GM23338 (cell line): ENCODE data around the gene SPA17. TPM values are rescaled to one million over a fixed set of nuclear protein-coding genes. Genes with fewer than 3 reads are reported as not detected.

Experiments
- ATAC-seq: fragments of 200-7000 bp; cut with Tn5 transposase; 3 replicates; pipeline ENCODE4 v1.9.1; 2020
- DNase-seq: peaks from one replicate; pipeline ENCODE4 v3.0.0-alpha.2; 2015; ENCODE audit warnings: low spot score
- H2AFZ ChIP-seq: fragments of 200-600 bp; sonication (generic); 2 replicates; pipeline ENCODE4 v1.8.0; 2016; ENCODE audit warnings: antibody characterized with exemption, mild to moderate bottlenecking, moderate library complexity
- H3F3A ChIP-seq: fragments of 200-600 bp; sonication (generic); replicated peaks from 2 replicates; pipeline ENCODE4 v1.8.0; 2017; ENCODE audit warnings: antibody characterized with exemption, mixed run types, low read depth
- H3K27ac ChIP-seq: fragments of 200-600 bp; sonication (generic); 2 replicates; pipeline ENCODE4 v1.6.1; 2016; ENCODE audit warnings: low read depth
- H3K27me3 ChIP-seq: fragments of 200-600 bp; sonication (generic); 2 replicates; pipeline ENCODE4 v1.8.0; 2016; ENCODE audit warnings: mild to moderate bottlenecking, mixed run types, moderate library complexity; ENCODE audit not compliant: insufficient read depth
- H3K36me3 ChIP-seq: fragments of 200-600 bp; sonication (generic); 2 replicates; pipeline ENCODE4 v1.8.0; 2016; ENCODE audit warnings: mild to moderate bottlenecking; ENCODE audit not compliant: insufficient read depth
- H3K4me1 ChIP-seq: fragments of 200-600 bp; sonication (generic); 2 replicates; pipeline ENCODE4 v1.8.0; 2016; ENCODE audit warnings: mild to moderate bottlenecking, moderate library complexity; ENCODE audit not compliant: insufficient read depth
- H3K4me2 ChIP-seq: fragments of 200-600 bp; sonication (generic); 2 replicates; pipeline ENCODE4 v1.7.1; 2017; ENCODE audit warnings: mixed run types
- H3K4me3 ChIP-seq: fragments of 200-600 bp; sonication (generic); 2 replicates; pipeline ENCODE4 v1.6.1; 2016; ENCODE audit warnings: mixed run types
- H3K79me2 ChIP-seq: fragments of 200-600 bp; sonication (generic); replicated peaks from 2 replicates; pipeline ENCODE4 v1.8.0; 2017; ENCODE audit warnings: mild to moderate bottlenecking; ENCODE audit not compliant: insufficient read depth
- H3K9me2 ChIP-seq: fragments of 200-600 bp; sonication (generic); 2 replicates; pipeline ENCODE4 v1.8.0; 2017; ENCODE audit not compliant: insufficient read depth
- H4K20me1 ChIP-seq: fragments of 200-600 bp; sonication (generic); replicated peaks from 2 replicates; pipeline ENCODE4 v1.8.0; 2017; ENCODE audit warnings: mild to moderate bottlenecking; ENCODE audit not compliant: insufficient read depth
- H3K27ac Mint-ChIP-seq: 2 replicates; pipeline ENCODE4 v1.8.0; 2020; ENCODE audit warnings: inconsistent platforms, mild to moderate bottlenecking, moderate library complexity, mixed read lengths
- H3K27me3 Mint-ChIP-seq: 3 replicates; pipeline ENCODE4 v1.8.0; 2022; ENCODE audit warnings: low read depth, mild to moderate bottlenecking, moderate library complexity, mixed read lengths, inconsistent platforms; ENCODE audit not compliant: insufficient read depth, poor library complexity
- H3K36me3 Mint-ChIP-seq: 3 replicates; pipeline ENCODE4 v1.8.0; 2021; ENCODE audit warnings: low read depth, mild to moderate bottlenecking, inconsistent platforms, moderate library complexity, mixed read lengths
- H3K4me1 Mint-ChIP-seq: 3 replicates; pipeline ENCODE4 v1.8.0; 2020; ENCODE audit warnings: mild to moderate bottlenecking, inconsistent platforms, mixed read lengths
- H3K4me3 Mint-ChIP-seq: 3 replicates; pipeline ENCODE4 v1.8.0; 2021; ENCODE audit warnings: moderate library complexity, mild to moderate bottlenecking, inconsistent platforms, mixed read lengths
- H3K9me3 Mint-ChIP-seq: 3 replicates; pipeline ENCODE4 v1.8.0; 2020; ENCODE audit warnings: moderate library complexity, mild to moderate bottlenecking, inconsistent platforms, mixed read lengths
- CREB1 ChIP-seq: fragments of 250-450 bp; sonication (Bioruptor Pico); IDR thresholded peaks from 2 replicates; pipeline ENCODE4 v1.5.0; 2020; ENCODE audit warnings: low read depth, mild to moderate bottlenecking, moderate library complexity
- CTCF ChIP-seq, 2 experiments: fragments of 200-600 bp in 1 of 2; sonication (generic) in 1 of 2; conservative IDR thresholded peaks; 2 replicates each; pipeline versions ENCODE4 v1.5.1 to v1.6.1; 2016 to 2017; ENCODE audit warnings: antibody characterized with exemption in 2 of 2, low read depth in 2 of 2, mild to moderate bottlenecking in 2 of 2, moderate library complexity in 1 of 2
- ETS1 ChIP-seq: IDR thresholded peaks from 2 replicates; pipeline ENCODE4 v1.6.1; 2016; ENCODE audit warnings: antibody characterized with exemption
- EZH2 ChIP-seq: fragments of 200-600 bp; sonication (generic); IDR thresholded peaks from one replicate; pipeline ENCODE4 v1.8.0; 2017; ENCODE audit warnings: antibody characterized with exemption, mild to moderate bottlenecking, low read depth; ENCODE audit not compliant: unreplicated experiment
- EZH2phosphoT487 ChIP-seq: fragments of 200-600 bp; sonication (generic); IDR thresholded peaks from one replicate; pipeline ENCODE4 v1.8.1; 2018; ENCODE audit warnings: antibody characterized with exemption; ENCODE audit not compliant: unreplicated experiment
- JUNB ChIP-seq: IDR thresholded peaks from one replicate; pipeline ENCODE4 v1.6.1; 2016; ENCODE audit warnings: antibody characterized with exemption; ENCODE audit not compliant: unreplicated experiment
- NANOG ChIP-seq: IDR thresholded peaks from 2 replicates; pipeline ENCODE4 v1.6.1; 2016; ENCODE audit warnings: antibody characterized with exemption, borderline replicate concordance
- POLR2AphosphoS5 ChIP-seq: IDR thresholded peaks from 2 replicates; pipeline ENCODE4 v1.6.1; 2016; ENCODE audit warnings: antibody characterized with exemption, low read depth
- REST ChIP-seq: IDR thresholded peaks from one replicate; pipeline ENCODE4 v1.6.1; 2018; ENCODE audit warnings: antibody characterized with exemption; ENCODE audit not compliant: unreplicated experiment
- STAT1 ChIP-seq: IDR thresholded peaks from one replicate; pipeline ENCODE4 v1.6.1; 2016; ENCODE audit warnings: antibody characterized with exemption; ENCODE audit not compliant: unreplicated experiment
- ZNF114 ChIP-seq: fragments of 250-450 bp; sonication (Bioruptor Pico); IDR thresholded peaks from 2 replicates; pipeline ENCODE4 v1.5.0; 2020; ENCODE audit warnings: mild to moderate bottlenecking, moderate library complexity
- ZNF331 ChIP-seq: fragments of 250-450 bp; sonication (Bioruptor Pico); IDR thresholded peaks from 2 replicates; pipeline ENCODE4 v1.5.0; 2020; ENCODE audit warnings: low read depth, mild to moderate bottlenecking, moderate library complexity
- ZNF462 ChIP-seq: fragments of 250-450 bp; sonication (Bioruptor Pico); IDR thresholded peaks from 2 replicates; pipeline ENCODE4 v1.5.0; 2020; ENCODE audit warnings: mild to moderate bottlenecking, moderate library complexity
- polyA plus RNA-seq: library from polyadenylated mRNA; unstranded; fragments of >200 nt; fragmentation: Nextera tagmentation; extraction: Ambion mirVana; gene quantifications from 2 replicates; pipeline ENCODE4 v1.2.1, GENCODE V29; 2016
- total RNA-seq: library from RNA; depleted of rRNA; stranded (reverse); fragments of >200 nt; shearing (Covaris generic); gene quantifications from 2 replicates; pipeline ENCODE4 v1.2.3, GENCODE V29; 2014

Gene SPA17
- total and polyA plus RNA-seq, 2 experiments from 2014 or later = 3.2 to 14.9 TPM

GRCh38 chr11:124646148-124646547 lies 27.6 kb upstream of the SPA17 start:
- H3K27ac Mint-ChIP-seq = no peak overlapping the region
- Histone ChIP-seq H3K9me2 (no peaks in the 10 kb centered on the region), H3K27ac (no peak overlapping the region), H3F3A (no peaks in the 10 kb centered on the region), H3K4me2 (no peak overlapping the region), H3K4me3 (no peak overlapping the region), H2AFZ (no peak overlapping the region), H3K27me3 (no peaks in the 10 kb centered on the region), H4K20me1 (no peaks in the 10 kb centered on the region), H3K4me1 (no peaks in the 10 kb centered on the region), H3K36me3 (no peaks in the 10 kb centered on the region), H3K79me2 (no peaks in the 10 kb centered on the region)
- ATAC-seq (no peak), DNase-seq (no peak)
- 0 out of 3 replicates have a peak, but pooled peaks cover under 1% of the 10 kb centered on the region for H3K36me3 Mint-ChIP-seq
- peaks cover 2% of the 10 kb centered on the region for H3K27me3 Mint-ChIP-seq
- peaks cover 6% of the 10 kb centered on the region; the same call in 2 of the 3 replicates for H3K4me1 Mint-ChIP-seq
- TF ChIP-seq ZNF114 (CRISPR knock-in tag) = no peak
- TF ChIP-seq EZH2 = no peak
- no peak for TF ChIP-seq REST
- TF ChIP-seq CREB1 (CRISPR knock-in tag) = no peak
- TF ChIP-seq NANOG = no peak
- no peak for TF ChIP-seq JUNB
- TF ChIP-seq EZH2phosphoT487 = no peak
- no peak for TF ChIP-seq POLR2AphosphoS5
- no peak for TF ChIP-seq ZNF331 (CRISPR knock-in tag)
- no peak for TF ChIP-seq STAT1
- no peak for TF ChIP-seq ZNF462 (CRISPR knock-in tag)
- no peak for TF ChIP-seq CTCF (conservative IDR thresholded peaks at IDR 0.05; ENCODE audit: low read depth in 2 of 2)
- TF ChIP-seq ETS1 = no peak
- peaks cover under 1% of the 10 kb centered on the region; the same call in 1 of the 3 replicates for H3K9me3 Mint-ChIP-seq
- H3K4me3 Mint-ChIP-seq = no peak overlapping the region
